KBM-7 (cell line): Measurements from ENCODE around the gene AOX1.
"Not testable (repeated sequence)": the region's sequence is repeated elsewhere in the genome, so short reads cannot be mapped to it uniquely, and the experiment has no call there.

Experiments used
- DNase-seq: peaks from one replicate; pipeline ENCODE4 v3.0.0-alpha.2; 2015
- in situ Hi-C: fragments of 300-500 bp; cut with MboI; formaldehyde crosslinking; loops from 2 replicates; pipeline ENCODE4 v1.14.3; 2020; ENCODE audit warnings: low sequenced_read_pairs, low pct_unique_long_range_greater_than_20kb, mixed read lengths

The AOX1 gene

GRCh38 chr2:200658278-200658864 is 72.6 kb downstream of the AOX1 start:
- no peak for DNase-seq
- in situ Hi-C loops: no loop called here

GRCh38 chr2:200659410-200659809 is 73.6 kb downstream of the AOX1 start:
- DNase-seq: no peak
- in situ Hi-C loops: no loop called here

- no peak for DNase-seq
- in situ Hi-C loops: no loop called here
These were observed 75.7 kb downstream of the AOX1 start for GRCh38 chr2:200661477-200661876.

GRCh38 chr2:200662727-200663126 is 76.9 kb downstream of the AOX1 start:
- DNase-seq: no peak
- in situ Hi-C loops: no loop called here

GRCh38 chr2:200664770-200665494 is 79.1 kb downstream of the AOX1 start:
- DNase-seq: no peak
- in situ Hi-C loops: no loop called here

GRCh38 chr2:200665626-200666453 is 80.0 kb downstream of the AOX1 start:
- in situ Hi-C loops: no loop called here
- no peak for DNase-seq

GRCh38 chr2:200667413-200667812 is 81.6 kb downstream of the AOX1 start:
- DNase-seq: peak; percentile 63
- in situ Hi-C loops: no loop called here

- in situ Hi-C loops: no loop called here
- no peak for DNase-seq
These were observed 82.7 kb downstream of the AOX1 start for GRCh38 chr2:200668478-200668877.

- in situ Hi-C loops: no loop called here
- no peak for DNase-seq
These were observed 83.5 kb downstream of the AOX1 start for GRCh38 chr2:200669308-200669707.

- in situ Hi-C loops: no loop called here
- DNase-seq: no peak
These were observed 84.5 kb downstream of the AOX1 start for GRCh38 chr2:200670313-200670712.

- in situ Hi-C loops: no loop called here
These were observed 84.9 kb downstream of the AOX1 start for GRCh38 chr2:200670751-200671150.

GRCh38 chr2:200673191-200673590 is 87.4 kb downstream of the AOX1 start:
- in situ Hi-C loops: no loop called here
- no peak for DNase-seq

More at GRCh38 chr2:200670751-200671150, 84.9 kb downstream of the AOX1 start:
- DNase-seq: no peak

GRCh38 chr2:200674837-200675236 is 89.0 kb downstream of the AOX1 start:
- in situ Hi-C loops: no loop called here
- DNase-seq: no peak

- in situ Hi-C loops: no loop called here
- DNase-seq: no peak
These were observed 91.4 kb downstream of the AOX1 start for GRCh38 chr2:200677171-200677570.

- in situ Hi-C loops: no loop called here
- no peak for DNase-seq
These were observed 92.1 kb downstream of the AOX1 start for GRCh38 chr2:200677721-200678532.

- in situ Hi-C loops: no loop called here
- DNase-seq: no peak
These were observed 93.3 kb downstream of the AOX1 start for GRCh38 chr2:200679127-200679526.

GRCh38 chr2:200679535-200679934 is 93.7 kb downstream of the AOX1 start:
- in situ Hi-C loops: no loop called here
- no peak for DNase-seq

GRCh38 chr2:200681697-200682096 is 95.9 kb downstream of the AOX1 start:
- in situ Hi-C loops: no loop called here
- no peak for DNase-seq

- DNase-seq, in situ Hi-C loops: not testable (repeated sequence)
These were observed 96.6 kb downstream of the AOX1 start for GRCh38 chr2:200682407-200682806.
